Activated CD4-positive, alpha-beta T cell treated with anti-CD3 and anti-CD28 coated beads, Interleukin-2, amount 50 U/mL, for 1 hour (primary cell): ENCODE results near the gene DYNC1I1.

Experiments used
- DNase-seq: peaks from one replicate; pipeline ENCODE4 v3.0.0-alpha.2; 2020

The DYNC1I1 gene

DNA sequence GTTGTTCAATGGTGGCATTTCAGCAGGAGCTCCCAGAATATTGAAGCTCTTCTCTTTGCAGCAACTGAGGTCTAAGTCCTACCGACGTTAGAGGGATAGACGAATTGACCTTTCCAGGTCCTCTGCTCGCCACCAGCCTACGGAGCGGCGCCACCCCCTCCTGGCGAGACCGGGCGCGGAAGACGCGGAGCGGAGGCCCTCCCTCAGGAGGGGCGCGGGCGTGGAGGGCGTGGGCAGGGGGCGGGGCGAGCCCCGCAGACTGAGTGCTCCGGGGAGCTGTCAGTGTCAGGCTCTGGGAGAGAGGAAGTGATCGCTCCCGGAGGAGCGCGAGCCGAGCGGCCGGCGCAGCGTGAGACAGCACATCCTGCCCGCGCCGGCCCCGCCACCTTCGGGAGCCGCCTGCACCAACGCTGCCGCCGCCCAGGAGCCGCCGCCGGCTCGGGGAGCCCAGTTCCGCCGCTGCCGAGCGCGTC, at the start of gene DYNC1I1:
Gene DYNC1I1, plus strand, starts transcription at position 257 of the 473 bp plus-strand sequence. CDS start 32,176 bp downstream, outside the sequence.
- DNase-seq: no peak

DNA sequence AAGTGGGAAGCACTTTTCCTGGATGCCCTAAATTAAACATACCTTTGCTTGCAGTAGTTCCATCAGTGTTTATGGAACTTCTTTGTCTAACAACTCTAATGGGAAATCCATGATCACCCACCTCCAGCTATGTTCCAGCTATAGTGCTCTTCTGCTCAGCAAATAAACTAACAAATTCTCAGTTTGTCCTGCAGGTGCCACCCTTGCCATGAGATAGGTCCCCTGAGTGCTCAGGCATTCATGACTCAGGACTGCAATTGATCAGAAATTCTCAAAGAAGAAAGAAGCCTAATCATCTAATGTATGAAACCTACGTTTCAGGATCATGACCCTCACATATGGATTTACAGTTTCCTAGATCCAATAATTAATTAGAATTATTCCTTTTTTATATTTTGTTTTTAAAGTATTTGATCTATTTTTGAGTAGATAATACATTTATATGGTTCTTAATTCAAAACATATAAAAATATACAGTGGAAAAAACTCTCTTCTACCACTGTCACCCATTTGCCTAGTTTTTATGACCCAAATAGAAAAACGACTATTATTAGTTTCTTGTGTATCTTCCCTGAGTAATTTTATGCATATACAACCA, 48.7 kb upstream of the DYNC1I1 start:
- DNase-seq: no peak

DNA sequence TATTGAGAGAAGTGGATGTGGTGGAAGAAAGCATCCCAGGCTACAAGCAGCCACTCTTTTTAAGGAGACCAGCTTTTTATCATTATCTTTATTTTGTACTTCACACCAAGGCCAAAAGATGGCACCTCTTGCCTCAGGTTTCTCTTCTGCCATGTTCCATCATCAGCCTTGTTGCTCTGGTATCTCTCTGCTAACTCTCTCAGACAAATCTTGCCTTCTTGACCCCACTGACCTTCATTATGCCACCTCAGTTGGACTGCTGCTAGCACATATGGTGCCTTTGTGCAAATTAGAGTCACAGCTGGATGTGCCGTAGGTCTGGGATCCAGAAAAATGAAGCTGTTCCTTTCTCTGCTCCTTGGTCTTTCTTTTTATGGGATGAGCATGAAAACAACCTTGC, 47.1 kb upstream of the DYNC1I1 start:
- DNase-seq: no peak

DNA sequence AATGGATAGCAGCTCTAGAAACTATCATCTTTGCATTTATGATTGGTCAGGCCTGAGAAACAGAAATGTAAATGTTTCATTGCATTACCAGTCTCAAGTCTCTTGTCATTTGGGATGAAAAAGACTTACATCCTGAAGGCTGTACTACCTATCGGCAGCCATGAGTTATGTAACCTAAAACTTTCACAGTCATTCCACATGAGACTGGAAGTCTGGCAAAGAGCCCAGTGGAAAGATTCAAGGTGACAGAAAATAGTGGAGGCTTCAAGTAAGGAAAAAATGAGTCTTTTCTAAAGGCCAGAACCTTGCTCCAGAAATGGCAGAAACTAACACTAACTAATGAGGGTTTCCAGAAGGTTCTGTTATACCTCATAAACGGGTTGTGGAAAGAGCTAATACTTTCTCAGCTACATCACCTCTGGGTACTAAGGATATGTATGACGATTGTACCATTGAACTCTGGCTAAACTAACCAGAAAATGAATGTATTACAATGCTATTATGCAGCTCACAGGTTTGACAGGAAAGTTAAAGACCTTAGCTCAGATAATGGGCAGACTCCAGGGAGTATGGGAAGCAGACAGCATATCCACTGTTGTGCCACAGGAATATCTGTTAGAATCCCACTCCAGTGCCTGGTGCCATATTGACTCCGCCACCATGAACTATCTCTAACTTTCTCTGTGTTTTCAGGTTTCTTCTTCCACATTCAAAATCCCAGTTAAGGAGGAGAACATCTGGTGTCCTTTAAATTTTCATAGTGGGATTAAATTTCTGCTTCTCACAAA, 41.7 kb upstream of the DYNC1I1 start:
- DNase-seq: no peak

DNA sequence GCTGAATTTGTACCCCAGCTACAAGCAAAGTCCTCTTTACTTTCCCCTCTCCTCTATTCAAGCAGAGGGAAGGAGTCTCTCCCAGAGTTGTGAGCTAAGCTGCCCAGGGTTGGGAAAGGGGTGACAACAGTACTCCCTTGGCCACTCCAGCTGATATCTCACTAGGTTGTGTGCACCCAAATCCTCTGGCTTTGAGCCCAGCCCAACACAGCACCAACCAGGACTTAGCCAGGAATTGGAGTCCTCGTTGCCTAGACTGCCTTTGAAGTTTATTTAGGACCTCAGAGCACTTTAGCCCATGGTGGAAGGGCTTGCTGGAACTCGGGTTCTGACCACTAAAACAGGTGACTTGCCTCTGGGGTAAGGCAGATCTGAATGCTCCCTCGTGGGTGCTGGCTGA, 35.7 kb upstream of the DYNC1I1 start:
- no peak for DNase-seq

GRCh38 chr7:95737828-95738505, 34.4 kb upstream of the DYNC1I1 start:
- DNase-seq: no peak

- no peak for DNase-seq
Observed at GRCh38 chr7:95749044-95749443, 23.3 kb upstream of the DYNC1I1 start.

GRCh38 chr7:95749515-95749914, 22.8 kb upstream of the DYNC1I1 start:
- no peak for DNase-seq

GRCh38 chr7:95753440-95753839, 18.9 kb upstream of the DYNC1I1 start:
- DNase-seq: no peak

DNA sequence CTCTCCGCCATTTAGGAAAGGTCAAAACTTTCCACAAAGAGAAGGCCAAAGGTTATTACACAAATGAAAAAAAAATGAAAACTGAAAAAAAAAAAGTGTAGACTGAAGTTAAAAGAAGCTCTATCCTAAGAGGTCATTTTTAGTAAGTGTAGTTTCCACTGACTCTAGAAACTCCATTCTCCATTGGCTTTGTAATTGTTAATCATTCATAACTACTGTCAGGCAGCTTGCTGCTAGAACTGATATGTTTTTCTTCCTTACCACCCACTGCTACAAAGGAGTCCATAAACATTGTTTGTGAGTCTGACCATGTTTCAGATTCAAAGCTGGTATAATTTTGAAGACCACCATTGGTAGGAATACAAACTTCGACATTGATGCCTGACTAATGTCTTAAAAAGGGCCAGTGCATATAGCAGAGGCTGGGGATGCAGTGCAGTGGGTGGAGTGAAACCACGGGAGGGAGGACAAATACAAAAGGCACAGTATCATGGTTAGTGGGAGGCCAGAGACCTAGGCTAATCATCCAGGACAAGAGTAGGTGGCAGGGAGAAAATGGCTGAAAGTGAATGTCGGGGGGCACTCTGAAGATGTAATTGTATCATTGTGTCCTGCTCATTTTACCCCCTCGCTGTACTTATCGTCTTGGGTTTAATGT, 16.9 kb upstream of the DYNC1I1 start:
- DNase-seq: no peak

DNA sequence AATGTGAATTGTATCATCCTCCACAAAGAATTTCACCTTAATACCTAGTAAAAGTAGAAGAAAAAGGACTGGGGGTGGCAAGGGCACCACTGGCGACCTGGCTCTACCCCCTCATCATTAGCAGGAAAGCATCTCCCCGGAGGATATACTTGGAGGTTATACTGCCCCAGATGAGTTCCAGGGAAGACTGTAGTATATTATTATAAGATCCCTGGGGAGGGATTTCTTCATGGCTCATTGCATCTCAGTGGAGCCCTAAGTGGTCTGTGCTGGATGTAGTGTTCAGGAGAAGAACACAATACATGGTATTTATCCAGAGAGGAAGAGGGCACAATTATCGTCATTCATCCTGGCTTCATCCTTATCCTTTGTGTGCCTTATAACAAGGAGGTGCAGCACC, 14.2 kb upstream of the DYNC1I1 start:
- no peak for DNase-seq

DNA sequence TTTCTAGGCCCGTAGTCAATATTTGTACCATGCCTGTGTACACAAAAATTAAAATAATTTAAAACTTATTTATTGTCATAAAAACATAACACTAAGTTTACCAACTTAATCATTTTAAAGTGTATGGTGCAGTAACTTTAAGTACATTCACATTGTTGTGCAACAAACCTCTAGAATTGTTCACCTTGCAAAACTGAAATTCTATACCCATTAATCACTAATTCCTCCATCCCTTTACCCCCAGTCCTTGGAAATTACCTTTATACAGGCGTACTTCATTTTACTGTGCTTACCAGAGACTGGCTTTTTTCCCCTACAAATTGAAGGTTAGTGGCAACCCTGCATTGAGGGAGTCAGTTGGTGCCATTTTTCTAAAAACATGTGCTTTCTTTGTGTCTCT, 6.3 kb upstream of the DYNC1I1 start:
- DNase-seq: no peak

- DNase-seq: no peak
Observed at GRCh38 chr7:95766657-95767056, 5.7 kb upstream of the DYNC1I1 start.

GRCh38 chr7:95772771-95773581, 622 bp downstream of the DYNC1I1 start:
- no peak for DNase-seq

GRCh38 chr7:95776561-95777185, 4.3 kb downstream of the DYNC1I1 start:
- no peak for DNase-seq

GRCh38 chr7:95777269-95777668, 4.9 kb downstream of the DYNC1I1 start:
- DNase-seq: no peak

GRCh38 chr7:95780665-95781064, 8.3 kb downstream of the DYNC1I1 start:
- no peak for DNase-seq

DNA sequence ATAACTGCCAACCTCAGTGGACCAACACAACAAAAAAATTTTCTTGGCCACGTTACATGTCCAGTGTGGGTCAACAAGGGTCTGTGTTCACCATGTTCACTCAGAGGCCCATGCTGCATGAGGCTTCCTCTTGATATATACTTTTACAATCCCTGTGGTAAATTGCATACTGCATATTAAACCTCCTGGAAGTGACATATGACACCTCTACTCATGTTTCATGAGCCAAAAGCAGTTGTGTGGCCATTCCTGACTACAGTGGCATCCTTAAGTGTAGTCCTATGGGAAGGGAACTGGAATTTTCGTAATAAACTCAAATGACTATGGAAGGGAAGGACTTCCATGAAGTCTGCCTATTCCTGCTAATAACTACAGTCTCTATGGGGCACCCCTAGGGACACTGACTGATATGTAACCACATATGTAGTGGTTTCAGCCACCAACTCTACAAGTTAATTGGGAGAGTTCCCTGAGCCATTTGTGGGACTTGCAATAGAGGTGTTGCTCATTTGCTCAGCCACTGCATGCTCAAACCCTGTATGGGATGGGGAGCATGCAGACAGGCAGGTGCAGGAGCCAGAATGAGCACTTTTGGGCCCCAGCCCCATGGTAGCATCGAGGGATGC, 9.7 kb downstream of the DYNC1I1 start:
- DNase-seq: no peak

GRCh38 chr7:95784796-95785195, 12.4 kb downstream of the DYNC1I1 start:
- DNase-seq: no peak

GRCh38 chr7:95788258-95788657, 15.9 kb downstream of the DYNC1I1 start:
- no peak for DNase-seq

- no peak for DNase-seq
Observed at GRCh38 chr7:95788884-95789283, 16.5 kb downstream of the DYNC1I1 start.

- DNase-seq: no peak
Observed at GRCh38 chr7:95793658-95794057, 21.3 kb downstream of the DYNC1I1 start.
